HG02970 (cell line): ENCODE data around the gene AGPAT4.
"Not testable (repeated sequence)": the region's sequence is repeated elsewhere in the genome, so short reads cannot be mapped to it uniquely, and the experiment has no call there.

ENCODE experiments used
- ATAC-seq: cut with Tn5 transposase; IDR thresholded peaks from one replicate; pipeline ENCODE4 v1.9.1; 2021; ENCODE audit warnings: mild to moderate bottlenecking, moderate library complexity, moderate number of reproducible peaks; ENCODE audit not compliant: unreplicated experiment, low FRiP score

AGPAT4 gene

DNA sequence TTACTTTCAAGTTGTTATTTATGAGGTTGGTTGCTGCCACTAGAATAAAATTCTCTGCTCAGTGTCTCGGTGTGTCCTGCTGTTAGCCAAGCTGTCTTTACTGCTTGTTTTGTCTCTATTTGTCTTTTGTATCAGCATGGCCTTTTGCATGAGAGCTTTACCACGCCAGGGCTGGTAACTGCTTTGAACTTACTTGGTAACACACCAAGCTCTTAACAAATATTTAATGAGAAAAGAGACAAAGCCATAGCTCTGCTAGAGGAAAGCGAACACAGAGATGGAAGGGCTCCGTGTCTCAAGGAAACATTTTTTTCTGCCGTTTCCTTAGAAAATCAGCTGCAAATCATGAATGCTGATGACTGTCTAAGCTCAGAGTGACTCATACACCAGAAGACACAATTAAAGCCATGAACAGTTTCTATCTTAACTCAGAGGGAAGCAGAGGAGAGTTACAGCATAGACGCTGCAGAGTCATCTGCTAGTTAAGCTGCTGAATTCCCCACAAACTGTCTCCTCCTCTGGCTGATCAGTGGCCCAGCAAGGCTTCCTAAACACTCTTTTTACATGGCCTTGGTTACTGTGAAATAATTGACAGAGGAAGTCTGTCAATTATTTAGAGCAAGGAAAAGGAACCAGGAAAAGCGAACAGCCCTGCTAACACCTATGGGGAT is 44.8 kb downstream of the AGPAT4 start:
- no peak for ATAC-seq

DNA sequence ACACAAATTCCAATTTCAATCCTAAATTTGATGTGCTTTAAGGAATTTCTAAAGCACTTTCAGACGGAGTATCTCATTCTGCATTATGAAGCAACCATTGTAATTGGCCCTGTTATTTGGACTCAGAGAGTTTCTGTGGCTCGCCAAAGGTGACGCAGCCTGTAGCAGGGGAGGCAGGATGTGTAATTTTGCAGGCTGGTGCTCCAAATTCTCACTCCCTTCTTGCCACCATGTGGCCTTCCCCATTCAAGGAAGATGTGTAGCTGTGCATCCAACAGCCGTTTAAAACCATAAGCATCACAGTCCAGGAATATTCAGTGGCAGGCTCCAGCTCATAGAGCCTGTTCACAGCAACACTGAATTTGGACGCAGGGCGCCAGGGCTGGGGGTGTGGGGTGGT is 45.8 kb downstream of the AGPAT4 start:
- no peak for ATAC-seq

DNA sequence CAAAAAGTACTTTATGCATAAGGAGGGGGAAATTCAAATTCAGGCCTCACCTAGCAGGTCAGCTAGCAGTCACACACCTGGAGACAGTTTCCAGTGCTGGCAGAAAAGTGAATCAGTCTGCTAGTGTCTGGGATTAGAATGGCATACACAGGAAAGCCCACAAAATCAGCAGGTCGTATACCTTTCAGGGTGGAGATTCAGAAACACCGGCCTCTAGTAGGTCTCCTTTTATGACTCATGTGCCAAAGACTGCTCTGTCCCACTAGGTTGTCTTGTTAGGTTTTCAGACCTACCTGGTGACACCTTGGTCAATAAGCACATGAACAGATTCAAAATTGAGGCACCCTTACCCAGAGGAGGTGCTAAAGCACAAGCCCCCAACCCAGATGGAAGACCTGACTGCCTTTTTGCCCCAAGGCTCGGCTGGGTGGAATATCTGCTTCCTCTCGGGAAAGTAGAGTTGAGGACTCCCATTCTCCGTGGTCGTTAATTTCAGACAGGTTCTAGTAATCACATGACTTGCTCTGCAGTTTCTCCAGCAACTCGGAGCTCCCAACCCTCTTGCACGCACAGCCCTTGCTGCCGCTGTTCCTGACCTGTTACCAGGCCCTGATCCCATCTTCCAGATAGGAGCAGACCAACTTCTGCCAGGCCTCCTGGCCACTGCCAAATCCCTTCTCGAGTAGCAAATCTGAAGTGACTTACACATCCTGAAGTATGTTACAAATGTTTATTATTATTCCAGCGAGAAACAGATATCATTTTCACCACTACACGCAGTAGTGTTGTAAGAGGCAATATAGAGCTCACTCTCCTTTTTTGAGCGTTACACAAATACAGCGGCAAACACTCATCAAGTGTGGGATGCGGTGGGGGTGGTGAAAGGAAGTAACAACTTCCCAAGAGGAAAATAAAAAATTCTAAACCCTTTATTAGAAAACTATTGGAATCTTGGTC is 46.6 kb downstream of the AGPAT4 start:
- no peak for ATAC-seq

DNA sequence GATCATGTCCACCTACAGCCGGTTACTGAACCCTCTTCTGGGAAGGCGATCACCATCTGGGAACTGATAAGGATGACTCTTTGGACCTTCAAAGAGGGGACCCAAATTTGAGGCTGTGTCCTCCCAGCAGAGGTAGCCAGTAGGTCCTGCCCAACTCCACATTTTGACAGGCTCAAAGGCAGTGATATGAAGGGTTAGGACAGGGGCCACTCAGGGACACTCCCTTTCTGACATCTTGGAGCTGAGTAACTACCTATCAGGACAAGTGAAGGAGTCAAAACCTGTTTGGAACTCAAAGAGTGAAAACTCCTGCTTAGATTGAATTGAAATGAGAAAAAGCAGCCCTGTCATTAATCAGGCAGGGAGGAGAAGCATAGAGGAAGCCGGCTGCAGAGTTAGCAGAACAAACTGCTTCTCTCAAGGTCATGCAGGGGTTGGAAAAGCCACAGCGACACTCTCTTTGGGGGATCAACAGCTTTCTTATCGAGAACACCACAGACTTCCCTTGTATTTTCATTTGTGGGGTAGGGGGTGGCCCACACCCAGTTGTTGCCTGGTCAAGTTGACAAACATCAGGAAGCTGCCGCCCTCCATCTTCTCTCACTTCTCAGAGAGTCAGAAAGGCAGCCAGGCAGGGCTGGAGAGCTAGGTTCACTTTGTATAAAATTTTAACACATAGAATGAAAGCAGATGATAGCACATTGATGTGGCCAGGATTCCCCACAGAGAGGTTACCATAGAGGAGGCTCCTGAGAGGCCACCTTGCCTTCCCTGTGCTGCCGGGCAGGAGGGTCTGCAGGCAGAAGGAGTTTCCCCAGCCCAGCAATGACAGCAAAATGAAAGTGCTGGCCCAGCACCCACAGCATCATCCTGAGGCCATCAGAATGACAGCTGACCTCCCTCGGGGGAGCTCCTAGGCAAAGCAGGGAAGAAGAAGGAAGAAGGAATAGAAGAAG is 47.6 kb downstream of the AGPAT4 start:
- ATAC-seq = no peak

DNA sequence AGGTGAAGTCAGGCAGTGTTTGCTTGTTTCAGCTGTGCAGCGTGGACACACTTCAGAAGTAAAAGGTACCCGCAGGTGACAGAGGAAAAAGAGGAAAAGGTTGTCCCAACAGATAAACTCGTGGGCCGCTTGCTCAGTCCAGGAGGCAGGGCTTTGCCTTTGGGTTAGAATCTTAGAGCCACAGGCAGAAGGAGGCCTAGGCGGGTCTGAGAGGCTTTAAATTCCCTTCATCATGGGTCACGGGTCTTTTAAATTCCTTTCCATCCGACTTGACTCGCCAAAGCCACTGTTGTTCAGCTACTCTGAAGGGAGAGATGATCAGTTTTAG is 48.2 kb downstream of the AGPAT4 start:
- no peak for ATAC-seq

DNA sequence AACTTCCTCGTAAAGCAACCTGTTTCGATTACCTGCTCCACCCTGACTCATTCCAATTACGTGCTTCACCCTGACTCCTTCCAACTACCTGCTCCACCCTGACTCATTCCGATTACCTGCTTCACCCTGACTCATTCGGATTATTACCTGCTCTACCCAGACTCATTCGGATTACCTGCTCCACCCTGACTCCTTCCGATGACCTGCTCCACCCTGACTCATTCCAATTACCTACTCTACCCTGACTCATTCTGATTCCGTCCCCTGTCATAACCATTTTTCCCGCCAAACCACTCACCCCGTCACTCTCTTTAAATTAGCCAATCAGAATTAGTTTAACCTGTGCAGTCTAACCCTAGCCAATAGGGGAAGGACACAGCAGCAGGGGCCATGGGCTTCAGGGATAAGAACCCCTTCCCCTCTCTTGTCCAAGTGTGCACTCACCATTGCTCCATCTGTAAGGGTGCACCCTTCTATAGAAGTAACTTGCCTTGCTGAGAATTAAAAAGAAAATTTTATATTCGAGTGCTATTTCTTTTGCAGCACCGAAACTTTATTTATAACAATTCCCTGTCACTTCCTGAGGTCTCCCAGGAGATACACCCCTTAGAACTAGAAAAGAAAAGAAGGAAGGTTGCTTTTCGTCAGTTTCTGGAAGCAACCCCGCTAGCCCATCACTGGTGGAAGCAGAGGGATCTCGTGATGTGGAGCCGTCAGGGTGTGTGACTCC is 48.7 kb downstream of the AGPAT4 start:
- not testable (repeated sequence) for ATAC-seq

DNA sequence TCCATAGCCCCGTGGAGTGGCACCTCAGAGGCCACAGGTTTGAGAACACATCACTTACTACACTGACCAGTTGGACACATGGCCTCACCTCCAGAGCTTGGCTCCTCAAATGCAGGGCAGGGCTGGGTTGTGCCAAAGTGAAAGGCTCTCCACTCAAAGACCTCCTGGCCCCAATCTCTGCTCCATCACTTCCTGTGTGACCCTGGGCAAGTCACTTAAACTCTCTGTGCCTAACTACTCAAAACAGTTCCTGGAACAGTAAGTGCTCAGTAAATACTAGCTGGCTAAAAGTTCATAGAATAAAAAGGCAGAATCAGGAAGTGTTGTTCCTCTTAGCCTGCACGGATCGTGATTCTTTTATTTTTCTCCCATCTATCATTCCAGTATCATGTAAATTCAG is 50.2 kb downstream of the AGPAT4 start:
- ATAC-seq = no peak

DNA sequence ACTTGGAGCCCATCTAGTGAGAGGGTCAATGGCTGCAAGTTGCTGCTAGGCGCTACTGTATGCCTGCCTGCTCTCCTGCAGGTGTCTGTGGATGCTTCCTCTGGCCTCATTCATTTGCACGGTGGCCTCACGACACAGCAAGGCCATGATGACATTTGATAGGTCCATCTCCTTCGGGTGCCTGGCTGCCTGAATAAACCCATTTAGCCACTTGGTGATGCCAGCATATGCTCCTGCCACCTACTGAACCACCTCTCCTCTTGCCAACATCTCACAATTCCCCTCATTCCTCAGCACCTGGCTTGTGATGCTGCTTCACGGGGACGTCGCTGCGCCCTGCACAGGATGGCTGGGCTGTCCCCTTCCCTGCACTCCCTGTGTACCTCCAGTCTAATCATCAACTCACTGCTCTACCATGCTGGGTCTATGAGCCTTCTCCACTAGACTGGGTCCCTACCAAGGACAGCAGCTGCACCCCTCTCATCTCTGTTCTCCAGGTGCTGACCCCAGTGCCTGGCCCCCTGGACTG is 51.1 kb downstream of the AGPAT4 start:
- no peak for ATAC-seq

DNA sequence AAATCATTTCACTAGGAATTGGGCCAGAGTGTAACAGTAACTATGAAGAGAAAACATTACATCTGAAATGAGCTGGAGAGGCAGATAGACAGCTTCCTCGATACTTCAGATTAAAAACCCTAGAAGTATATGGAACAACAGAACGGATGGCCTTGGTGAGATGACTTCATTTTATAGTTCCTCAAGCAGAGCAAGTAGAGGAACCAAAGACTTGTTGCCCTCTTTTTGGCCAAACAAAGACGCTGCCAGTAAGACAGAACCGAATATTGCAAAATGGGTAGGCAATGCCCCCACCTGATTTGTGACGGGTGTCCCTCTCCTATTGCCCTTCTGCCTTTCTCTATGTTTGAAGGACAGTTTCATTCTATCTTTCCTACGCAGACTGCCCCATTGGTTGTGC is 53.5 kb downstream of the AGPAT4 start:
- ATAC-seq = no peak

DNA sequence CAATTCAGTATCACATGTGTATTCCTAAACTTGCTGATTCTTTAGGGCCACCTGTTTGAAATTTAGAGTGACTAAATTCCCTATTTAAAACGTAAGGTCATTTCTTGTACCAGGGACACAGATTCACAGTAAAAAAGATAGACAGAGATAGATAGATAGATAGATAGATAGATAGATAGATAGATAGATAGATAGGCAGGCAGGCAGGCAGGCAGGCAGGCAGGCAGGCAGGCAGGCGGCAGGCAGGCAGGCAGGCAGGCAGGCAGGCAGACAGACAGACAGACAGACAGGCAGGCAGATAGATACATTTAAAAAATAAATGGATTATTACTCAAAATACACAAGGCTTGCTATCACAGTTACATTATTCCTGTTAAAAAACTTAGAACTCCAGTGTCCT is 54.2 kb downstream of the AGPAT4 start:
- ATAC-seq = no peak

DNA sequence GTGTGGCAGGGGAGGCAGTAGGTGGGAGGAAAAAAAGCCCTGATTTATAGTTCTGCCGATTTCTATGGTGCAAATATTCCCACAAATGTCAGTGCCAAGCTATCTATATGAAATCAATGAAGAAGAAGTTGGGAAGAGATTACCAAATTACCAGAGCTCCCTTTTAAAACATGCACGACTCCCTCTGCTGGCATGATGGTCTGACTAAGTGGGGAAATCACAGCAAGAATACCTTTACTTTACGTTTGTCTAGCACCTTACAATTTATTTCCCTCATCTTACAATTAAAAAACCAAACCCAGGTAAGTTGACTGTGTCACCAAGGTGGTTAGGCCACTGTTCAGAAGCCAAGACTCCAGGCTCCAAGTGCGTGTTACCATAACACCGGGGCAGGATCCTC is 55.6 kb downstream of the AGPAT4 start:
- no peak for ATAC-seq

DNA sequence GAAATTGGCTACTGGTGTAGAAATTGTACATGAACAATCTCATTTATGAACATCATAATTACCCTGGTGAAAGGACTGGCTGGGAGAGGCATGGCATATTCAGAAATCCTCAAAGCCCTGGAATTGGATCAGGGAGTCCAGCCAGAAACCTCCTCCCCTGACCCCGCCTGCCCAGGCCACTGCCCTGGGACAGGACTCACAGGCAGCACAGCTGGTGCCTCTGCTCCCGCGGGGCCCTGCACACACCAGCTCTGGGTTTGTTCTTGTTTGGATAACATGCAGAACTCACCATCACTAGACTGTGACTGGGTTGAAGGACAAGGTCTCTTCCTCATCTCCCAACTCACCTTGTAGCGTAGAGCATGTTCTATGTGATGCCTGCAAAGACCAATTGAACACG is 56.2 kb downstream of the AGPAT4 start:
- ATAC-seq = no peak

DNA sequence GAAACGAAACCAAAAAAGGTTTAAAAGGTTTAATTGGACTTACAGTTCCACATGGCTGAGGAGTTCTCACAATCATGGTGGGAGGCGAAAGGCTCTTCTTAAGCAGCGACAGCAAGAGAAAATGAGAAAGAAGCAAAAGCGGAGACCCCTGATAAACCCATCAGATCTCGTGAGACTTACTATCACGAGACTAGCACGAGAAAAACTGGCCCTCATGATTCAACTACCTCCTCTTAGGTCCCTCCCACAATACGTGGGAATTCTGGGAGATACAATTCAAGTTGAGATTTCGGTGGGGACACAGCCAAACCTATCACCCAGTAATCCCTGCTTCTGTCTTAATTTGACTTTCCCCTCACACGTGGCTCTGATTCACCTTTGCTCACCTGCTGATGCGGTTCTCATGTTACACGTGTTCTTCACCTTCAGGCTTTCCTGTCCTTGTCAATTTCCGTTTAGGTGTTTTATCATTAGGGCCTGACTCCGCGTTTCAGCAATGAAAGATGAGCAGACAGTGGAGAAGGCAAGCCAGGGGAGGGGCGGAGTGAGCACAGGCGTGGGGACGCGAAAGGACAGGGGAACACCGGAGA is 57.1 kb downstream of the AGPAT4 start:
- no peak for ATAC-seq

DNA sequence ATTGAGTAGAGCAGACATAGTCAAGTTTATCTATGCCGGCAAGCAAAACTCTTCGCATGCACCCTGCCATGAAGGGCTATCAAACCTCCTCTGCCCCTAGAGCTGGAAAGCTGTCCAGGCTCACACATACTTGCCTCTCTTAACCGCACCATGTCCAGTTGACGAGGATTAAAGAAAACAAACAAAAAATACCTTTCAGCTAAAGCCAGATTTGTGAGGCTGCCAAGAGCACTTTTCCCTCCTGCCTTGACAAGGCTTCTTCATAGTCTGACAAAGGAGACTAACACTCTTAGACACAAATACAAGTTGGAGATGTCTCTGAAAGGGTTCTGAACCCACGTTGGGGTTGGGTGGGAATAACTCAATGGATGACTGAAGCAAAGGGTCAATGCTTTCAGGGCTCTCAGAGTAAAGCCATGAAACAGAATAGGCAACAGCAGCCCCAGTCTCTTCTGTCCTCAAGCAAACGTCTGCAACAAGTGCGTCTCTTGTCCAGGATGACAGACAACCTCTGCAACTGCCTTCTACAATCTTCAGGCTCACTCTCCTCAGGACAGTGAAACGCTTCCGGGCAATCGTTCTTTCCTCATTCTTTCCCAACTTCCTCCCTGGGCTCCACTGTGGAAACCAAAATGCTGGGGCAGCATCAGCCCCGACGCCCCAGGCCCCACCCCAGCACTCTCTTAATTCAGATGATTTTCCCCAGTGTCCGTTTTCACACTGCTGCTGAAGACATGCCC is 57.8 kb downstream of the AGPAT4 start:
- ATAC-seq = no peak

DNA sequence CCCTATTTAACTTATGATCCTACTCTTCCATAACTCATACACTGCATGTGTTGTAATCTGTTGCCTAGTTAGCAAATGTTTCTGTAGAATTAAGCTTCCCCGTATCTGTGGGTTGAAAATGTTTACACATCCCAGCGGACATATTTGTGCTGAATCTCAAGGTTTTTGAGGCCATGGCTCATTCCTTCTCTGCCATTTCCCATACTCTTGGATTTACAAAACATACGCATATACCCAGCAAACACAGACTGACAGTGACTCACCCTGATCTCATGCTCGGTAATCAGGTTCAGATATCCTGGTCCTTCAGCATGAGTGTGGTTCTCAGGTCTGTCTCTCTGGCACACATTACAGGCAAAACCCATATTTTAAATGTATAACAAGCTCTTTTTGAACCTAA is 58.7 kb downstream of the AGPAT4 start:
- no peak for ATAC-seq

DNA sequence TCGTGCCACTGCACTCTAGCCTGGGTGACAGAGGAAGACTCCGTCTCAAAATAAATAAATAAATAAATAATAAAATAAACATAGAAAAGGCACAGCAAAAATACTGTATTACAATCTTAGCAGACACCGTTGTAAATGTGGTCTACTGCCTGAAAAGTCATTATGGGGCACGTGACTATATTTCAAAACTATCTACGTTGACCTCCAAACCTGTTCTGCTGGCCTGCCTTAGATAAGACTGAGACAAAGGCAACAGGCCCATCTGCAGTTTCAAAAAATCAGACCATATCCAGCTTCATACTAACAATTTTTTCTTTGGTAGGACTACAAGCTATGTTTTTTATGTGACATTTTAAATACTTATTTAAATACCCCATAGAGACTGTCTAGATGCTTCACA is 59.1 kb downstream of the AGPAT4 start:
- ATAC-seq = no peak

DNA sequence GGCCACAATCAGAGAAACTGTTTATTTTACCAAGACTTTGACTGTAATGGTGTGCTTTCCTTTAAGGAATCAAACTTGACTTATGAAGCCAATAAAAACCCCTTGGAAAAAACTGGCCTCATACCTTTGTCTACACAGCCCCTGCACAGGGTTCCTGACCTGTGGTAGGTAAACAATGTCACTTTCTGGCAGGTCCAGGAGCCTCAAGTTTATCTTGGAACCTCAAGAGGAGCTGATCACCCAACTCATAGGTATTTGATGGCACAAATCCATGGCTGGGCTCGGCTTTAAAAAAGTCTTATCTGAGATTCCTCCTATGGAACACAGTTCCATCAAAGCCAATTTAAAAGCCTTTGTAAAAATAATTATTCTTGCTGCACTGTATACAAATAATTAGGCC is 61.0 kb downstream of the AGPAT4 start:
- no peak for ATAC-seq

DNA sequence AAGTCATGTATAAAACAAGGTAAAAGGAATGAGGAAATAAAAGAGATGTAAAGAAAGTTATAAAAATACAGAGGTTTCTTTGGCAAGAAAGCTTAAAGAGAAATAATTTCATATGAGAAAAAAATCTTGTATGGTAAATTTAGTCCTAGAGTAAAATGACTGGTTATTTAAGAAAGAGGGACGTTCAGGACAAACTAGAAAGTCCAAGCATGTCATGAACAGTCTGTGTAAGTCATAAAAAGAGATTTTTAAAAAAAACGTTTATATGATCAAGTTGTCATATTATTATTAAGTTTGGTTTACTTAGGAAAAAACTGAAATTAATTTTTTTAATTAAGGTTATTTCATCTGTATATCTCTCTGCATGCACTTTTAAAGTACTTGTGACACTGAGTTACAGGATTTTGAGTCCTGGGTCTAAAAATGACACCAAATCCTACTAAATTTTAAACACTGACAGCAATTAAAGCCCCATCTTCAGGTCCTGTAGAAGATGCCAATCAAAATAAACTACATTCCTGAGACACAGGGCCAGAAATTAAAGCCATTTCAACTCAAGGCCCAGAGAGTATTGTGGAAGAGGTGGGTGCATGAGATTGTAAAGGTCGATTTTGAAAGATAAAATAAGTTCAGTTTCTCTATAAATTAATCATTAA is 62.4 kb downstream of the AGPAT4 start:
- ATAC-seq = no peak
